ENCODE results near the gene OXLD1. TPM values are rescaled to one million over a fixed set of nuclear protein-coding genes. Genes with fewer than 3 reads are reported as not detected.
"Not testable (repeated sequence)": the region's sequence is repeated elsewhere in the genome, so short reads cannot be mapped to it uniquely, and the experiment has no call there.

Gene OXLD1
- total RNA-seq, 4 donors from 2014 or later = 17.6 to 54.5 (median 37.4) TPM

- H3K4me1 ChIP-seq = peaks cover under 1 to 28% (median 12%) of the 10 kb centered on the region in 3 donors
- H3K27me3 ChIP-seq = no peaks in the 10 kb centered on the region
- no peaks in the 10 kb centered on the region for H3K9me3 ChIP-seq
- H3K36me3 ChIP-seq = peaks cover 10 to 70% (median 28%) of the 10 kb centered on the region in 3 donors
- H3K27ac ChIP-seq = no peak overlapping the region
- 89% methylated on average over 7 of the region's 8 CpGs for WGBS, 2 donors
- TF ChIP-seq POLR2A (IDR thresholded peaks at IDR 0.05) = no peak
- TF ChIP-seq CTCF (IDR thresholded peaks at IDR 0.05) = no peak
- no peak overlapping the region for H3K4me3 ChIP-seq
- intact Hi-C loops (cut with DNase I) = no loop called here
- DNase-seq = no peak
Observed at GRCh38 chr17:81630274-81630673, 36.1 kb downstream of the OXLD1 start.

GRCh38 chr17:81621494-81622130 lies 44.8 kb downstream of the OXLD1 start:
- no peaks in the 10 kb centered on the region for H3K4me1 ChIP-seq
- 84 to 95% methylated on average over 7 to 11 of the region's 11 CpGs for WGBS, 2 donors
- intact Hi-C loops (cut with DNase I) = no loop called here
- no peak overlapping the region for H3K4me3 ChIP-seq
- peaks cover 33 to 100% (median 63%) of the 10 kb centered on the region in 3 donors for H3K36me3 ChIP-seq
- no peaks in the 10 kb centered on the region for H3K27me3 ChIP-seq
- no peak for DNase-seq
- no peak overlapping the region for H3K27ac ChIP-seq
- H3K9me3 ChIP-seq = no peaks in the 10 kb centered on the region
- TF ChIP-seq CTCF (IDR thresholded peaks at IDR 0.05) (no peak), POLR2A (IDR thresholded peaks at IDR 0.05) (no peak)

- no CpG with 5 or more reads among the region's 36 CpGs for WGBS, 2 donors
- H3K27me3 ChIP-seq; H3K27ac ChIP-seq; H3K9me3 ChIP-seq; H3K4me3 ChIP-seq; DNase-seq; H3K4me1 ChIP-seq; intact Hi-C loops (cut with DNase I): not testable (repeated sequence)
- H3K36me3 ChIP-seq = peaks cover 15 to 100% (median 43%) of the 10 kb centered on the region in 3 donors
Observed at GRCh38 chr17:81618307-81618706, 48.1 kb downstream of the OXLD1 start.

DNA sequence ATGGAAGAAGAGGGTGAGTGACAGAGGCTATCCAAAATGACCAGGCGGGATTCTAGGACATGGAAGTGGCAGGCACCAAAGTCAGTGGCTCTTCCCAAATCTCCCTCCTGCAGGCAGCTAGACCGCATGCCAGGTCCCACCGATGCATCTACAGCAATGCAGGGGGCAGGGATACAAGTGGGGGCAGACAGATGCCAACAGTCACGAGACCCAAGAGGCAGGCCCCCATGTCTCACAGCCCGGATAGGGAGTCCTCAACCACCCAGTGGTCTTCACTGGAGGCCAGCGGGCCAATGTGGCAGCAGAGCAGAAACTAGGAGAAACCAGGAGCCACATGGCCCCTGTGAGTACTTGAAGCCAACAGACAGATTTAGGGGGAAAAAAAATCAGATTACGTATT lies 49.5 kb downstream of the OXLD1 start:
- peaks cover 23 to 100% (median 44%) of the 10 kb centered on the region in 3 donors for H3K36me3 ChIP-seq
- peaks cover 0 to 10% (median 4%) of the 10 kb centered on the region in 3 donors for H3K4me1 ChIP-seq
- TF ChIP-seq POLR2A (IDR thresholded peaks at IDR 0.05) (no peak), CTCF (IDR thresholded peaks at IDR 0.05) (no peak)
- intact Hi-C loops (cut with DNase I) = no loop called here
- H3K4me3 ChIP-seq = no peak overlapping the region
- H3K9me3 ChIP-seq = no peaks in the 10 kb centered on the region
- no peak for DNase-seq
- no peak overlapping the region for H3K27ac ChIP-seq
- 67 to 100% methylated on average over 7 of the region's 7 CpGs for WGBS, 2 donors
- no peaks in the 10 kb centered on the region for H3K27me3 ChIP-seq

- Histone ChIP-seq H3K4me1 (peaks cover 0 to 10% (median 4%) of the 10 kb centered on the region in 3 donors), H3K27me3 (no peaks in the 10 kb centered on the region), H3K36me3 (peaks cover 13 to 98% (median 33%) of the 10 kb centered on the region in 3 donors), H3K4me3 (no peak overlapping the region), H3K9me3 (no peaks in the 10 kb centered on the region), H3K27ac (no peak overlapping the region)
- no peak for TF ChIP-seq POLR2A (IDR thresholded peaks at IDR 0.05)
- no peak for TF ChIP-seq CTCF (IDR thresholded peaks at IDR 0.05)
- DNase-seq = no peak
- WGBS, 2 donors = 98 to 100% methylated on average over 2 to 4 of the region's 4 CpGs
- intact Hi-C loops (cut with DNase I) = no loop called here
Observed at GRCh38 chr17:81615401-81615930, 50.9 kb downstream of the OXLD1 start.

Small RNA genes lying within 50 kb of the gene (small RNA-seq; reads per million reads assigned to genes)
- gene MIR6786 = 0.09 to 0.54 (median 0.18) reads per million in 4 donors

Other genes starting within 250 kb of the OXLD1 start
- gene ACTG1, start 153.8 kb downstream of the OXLD1 start, total RNA-seq = 1,000 to 10,000 TPM; 3,349 to 6,664 (median 4,433) TPM
- 1 to 10 TPM in 3 of 4 donors, not detected in 1; 1.1 to 2.3 (median 1.8) TPM for gene FSCN2, start 138.2 kb downstream of the OXLD1 start, total RNA-seq
- gene FAAP100, start 114.3 kb downstream of the OXLD1 start, total RNA-seq = 10 to 100 TPM; 17.3 to 32.2 (median 26.1) TPM
- 10 to 100 TPM; 49.0 to 80.9 (median 62.4) TPM for gene NPLOC4, start 29.5 kb downstream of the OXLD1 start, total RNA-seq
- 1 to 10 TPM in 1 of 4 donors, under 1 TPM in 2, not detected in 1; 0.19 to 2.1 (median 0.72) TPM for gene TSPAN10, start 29.4 kb downstream of the OXLD1 start, total RNA-seq
- not detected for gene PDE6G, start 10.1 kb downstream of the OXLD1 start, total RNA-seq
- gene CCDC137, start 132 bp upstream of the OXLD1 start, total RNA-seq = 10 to 100 TPM; 18.2 to 25.6 (median 21.4) TPM
- gene ARL16, start 17.2 kb upstream of the OXLD1 start, total RNA-seq = 10 to 100 TPM; 19.1 to 34.3 (median 27.9) TPM
- gene HGS, start 17.4 kb upstream of the OXLD1 start, total RNA-seq = 10 to 100 TPM; 48.2 to 86.8 (median 84.0) TPM
- gene MRPL12, start 36.8 kb upstream of the OXLD1 start, total RNA-seq = 100 to 1,000 TPM in 1 of 4 donors, 10 to 100 TPM in 3; 69.6 to 115 (median 79.9) TPM
- 10 to 100 TPM; 23.3 to 49.3 (median 37.1) TPM for gene SLC25A10, start 45.7 kb upstream of the OXLD1 start, total RNA-seq
- not detected for gene GCGR, start 137.5 kb upstream of the OXLD1 start, total RNA-seq
- gene MCRIP1, start 166.7 kb upstream of the OXLD1 start, total RNA-seq = 10 to 100 TPM in 3 of 4 donors, 1 to 10 TPM in 1; 8.7 to 28.0 (median 13.2) TPM
- gene PPP1R27, start 168.4 kb upstream of the OXLD1 start, total RNA-seq = not detected
- gene P4HB, start 193.9 kb upstream of the OXLD1 start, total RNA-seq = 1,000 to 10,000 TPM in 3 of 4 donors, 100 to 1,000 TPM in 1; 459 to 2,191 (median 1,569) TPM
- gene ARHGDIA, start 204.7 kb upstream of the OXLD1 start, total RNA-seq = 100 to 1,000 TPM; 166 to 239 (median 176) TPM
- 100 to 1,000 TPM in 2 of 4 donors, 10 to 100 TPM in 2; 75.3 to 133 (median 95.0) TPM for gene ALYREF, start 225.0 kb upstream of the OXLD1 start, total RNA-seq
- 100 to 1,000 TPM in 3 of 4 donors, 10 to 100 TPM in 1; 92.9 to 133 (median 104) TPM for gene ANAPC11, start 225.1 kb upstream of the OXLD1 start, total RNA-seq
- 1 to 10 TPM in 3 of 4 donors, under 1 TPM in 1; 0.53 to 7.4 (median 1.5) TPM for gene NPB, start 235.6 kb upstream of the OXLD1 start, total RNA-seq
- 10 to 100 TPM; 18.6 to 38.5 (median 34.6) TPM for gene PCYT2, start 244.8 kb upstream of the OXLD1 start, total RNA-seq

Measured in esophagus squamous epithelium (tissue), 5 donors.